PC-3 (cell line): ENCODE measurements around the gene WHAMM. TPM values are rescaled to one million over a fixed set of nuclear protein-coding genes. Genes with fewer than 3 reads are reported as not detected.

Experiments used
- ATAC-seq: fragments of 200-7000 bp; cut with Tn5 transposase; 2 replicates; pipeline ENCODE4 v1.9.1; 2020; ENCODE audit warnings: mild to moderate bottlenecking, moderate library complexity
- BruUV-seq: library from RNA; stranded (reverse); fragments of 400-500 nt; replicated peaks from 2 replicates; lab custom pipeline; 2021; lab: Mats Ljungman, UMichigan
- CTCF ChIA-PET: fragments of 300-600 bp; sonication (Branson Sonifier 250); formaldehyde crosslinking; loops from one replicate; lab custom pipeline; 2022; ENCODE audit warnings: antibody characterized with exemption; lab: Charles Lee
- POLR2A ChIA-PET: fragments of 300-600 bp; sonication (Branson Sonifier 250); formaldehyde crosslinking; loops from one replicate; lab custom pipeline; 2022; ENCODE audit warnings: antibody characterized with exemption; ENCODE audit not compliant: unreplicated experiment; lab: Charles Lee
- DNase-seq: peaks from one replicate; pipeline ENCODE4 v3.0.0-alpha.2; 2015
- H2AFZ ChIP-seq: fragments of 300-600 bp; sonication (generic); 2 replicates; pipeline ENCODE4 v1.6.0; 2016; ENCODE audit warnings: antibody characterized with exemption, low read length
- H3F3A ChIP-seq: fragments of 300-600 bp; sonication (generic); one replicate; pipeline ENCODE4 v1.6.0; 2017; ENCODE audit warnings: antibody characterized with exemption, low read length, control low read depth, mild to moderate bottlenecking; ENCODE audit not compliant: unreplicated experiment
- H3K27ac ChIP-seq: fragments of 300-600 bp; sonication (generic); 2 replicates; pipeline ENCODE4 v1.5.1; 2016; ENCODE audit warnings: mild to moderate bottlenecking, low read length
- H3K27me3 ChIP-seq: fragments of 300-600 bp; sonication (generic); 2 replicates; pipeline ENCODE4 v1.6.1; 2016; ENCODE audit warnings: low read length, mixed read lengths
- H3K36me3 ChIP-seq: fragments of 300-600 bp; sonication (generic); 2 replicates; pipeline ENCODE4 v1.6.1; 2016; ENCODE audit warnings: low read depth, mixed run types, low read length, mixed read lengths
- H3K4me1 ChIP-seq: fragments of 300-600 bp; sonication (generic); 2 replicates; pipeline ENCODE4 v1.5.1; 2016; ENCODE audit warnings: low read length; ENCODE audit not compliant: insufficient read depth
- H3K4me2 ChIP-seq: fragments of 300-600 bp; sonication (generic); 2 replicates; pipeline ENCODE4 v1.6.0; 2016; ENCODE audit warnings: low read length
- H3K4me3 ChIP-seq: fragments of 300-600 bp; sonication (generic); 2 replicates; pipeline ENCODE4 v1.5.1; 2016; ENCODE audit warnings: mild to moderate bottlenecking, low read length, mixed read lengths
- H3K79me2 ChIP-seq: fragments of 300-600 bp; sonication (generic); 2 replicates; pipeline ENCODE4 v1.6.1; 2017; ENCODE audit warnings: low read length, mixed read lengths
- H3K9ac ChIP-seq: fragments of 300-600 bp; sonication (generic); 2 replicates; pipeline ENCODE4 v1.6.0; 2016; ENCODE audit warnings: mild to moderate bottlenecking, low read length
- H3K9me2 ChIP-seq: fragments of 300-600 bp; sonication (generic); replicated peaks from 2 replicates; pipeline ENCODE4 v1.6.1; 2016; ENCODE audit warnings: mixed run types, low read length, mixed read lengths
- H3K9me3 ChIP-seq: fragments of 300-600 bp; sonication (generic); 2 replicates; pipeline ENCODE4 v1.6.1; 2016; ENCODE audit warnings: low read length, mixed read lengths
- H4K20me1 ChIP-seq: fragments of 300-600 bp; sonication (generic); 2 replicates; pipeline ENCODE4 v1.6.1; 2016; ENCODE audit warnings: low read length, mixed read lengths
- CTCF ChIP-seq: fragments of 300-600 bp; sonication (generic); conservative IDR thresholded peaks from 2 replicates; pipeline ENCODE4 v1.5.1; 2017; ENCODE audit warnings: antibody characterized with exemption, low read depth, mild to moderate bottlenecking, low read length
- EZH2 ChIP-seq: fragments of 300-600 bp; sonication (generic); IDR thresholded peaks from one replicate; pipeline ENCODE4 v1.6.1; 2017; ENCODE audit warnings: antibody characterized with exemption, mild to moderate bottlenecking, low read length; ENCODE audit not compliant: unreplicated experiment
- EZH2phosphoT487 ChIP-seq: fragments of 300-600 bp; sonication (generic); IDR thresholded peaks from 2 replicates; pipeline ENCODE4 v1.6.1; 2018; ENCODE audit warnings: mild to moderate bottlenecking, antibody characterized with exemption, low read length, borderline replicate concordance
- intact Hi-C: fragments of 100-400 bp; cut with micrococcal nuclease; formaldehyde crosslinking; loops from 2 replicates; pipeline ENCODE4 v1.9.0; 2023
- total RNA-seq: library from RNA; depleted of rRNA; stranded (reverse); fragments of >200 nt; gene quantifications from 2 replicates; pipeline ENCODE4 v1.2.3, GENCODE V29; 2014

The WHAMM gene
- total RNA-seq, 1 experiment from 2014 or later: 4.6 TPM

GRCh38 chr15:82874961-82875360 lies 65.5 kb downstream of the WHAMM start:
- BruUV-seq: no TSS peak
- Histone ChIP-seq H3K27ac (peak overlapping the region; percentile 77), H4K20me1 (no peaks in the 10 kb centered on the region), H3K9ac (no peak overlapping the region), H2AFZ (no peak overlapping the region), H3F3A (peaks cover 6% of the 10 kb centered on the region), H3K4me3 (no peak overlapping the region), H3K9me2 (no peaks in the 10 kb centered on the region), H3K4me2 (peak overlapping the region; percentile 60; the same call in 1 of the 2 replicates), H3K4me1 (peaks cover 18% of the 10 kb centered on the region), H3K9me3 (no peaks in the 10 kb centered on the region), H3K36me3 (no peaks in the 10 kb centered on the region), H3K27me3 (no peaks in the 10 kb centered on the region), H3K79me2 (no peaks in the 10 kb centered on the region)
- peak; percentile 27 for ATAC-seq
- TF ChIP-seq EZH2phosphoT487: no peak
- TF ChIP-seq CTCF: no peak
- TF ChIP-seq EZH2: no peak
- intact Hi-C loops: no loop called here
- ChIA-PET POLR2A (no interaction called here), CTCF (no interaction called here)
- DNase-seq: no peak

GRCh38 chr15:82875411-82876003 lies 66.1 kb downstream of the WHAMM start:
- H3F3A ChIP-seq: peaks cover 6% of the 10 kb centered on the region
- no peaks in the 10 kb centered on the region for H3K36me3 ChIP-seq
- H3K9me3 ChIP-seq: no peaks in the 10 kb centered on the region
- H2AFZ ChIP-seq: peak overlapping the region; percentile 58
- peak overlapping the region; percentile 19; the same call in 1 of the 2 replicates for H3K4me3 ChIP-seq
- no TSS peak for BruUV-seq
- no peaks in the 10 kb centered on the region for H3K9me2 ChIP-seq
- H3K4me2 ChIP-seq: peak overlapping the region; percentile 60
- ATAC-seq: peak; percentile 99
- intact Hi-C loops: no loop called here
- H3K4me1 ChIP-seq: peaks cover 18% of the 10 kb centered on the region
- no peak for TF ChIP-seq EZH2
- no peak for TF ChIP-seq EZH2phosphoT487
- no peak for TF ChIP-seq CTCF
- ChIA-PET POLR2A (no interaction called here), CTCF (no interaction called here)
- H4K20me1 ChIP-seq: no peaks in the 10 kb centered on the region
- peak overlapping the region; percentile 77 for H3K27ac ChIP-seq
- H3K79me2 ChIP-seq: no peaks in the 10 kb centered on the region
- peak; percentile 85 for DNase-seq
- H3K9ac ChIP-seq: peak overlapping the region; percentile 14; the same call in 1 of the 2 replicates
- H3K27me3 ChIP-seq: no peaks in the 10 kb centered on the region

GRCh38 chr15:82877825-82878224 lies 68.4 kb downstream of the WHAMM start:
- Histone ChIP-seq H3K9ac (no peak overlapping the region), H4K20me1 (no peaks in the 10 kb centered on the region), H3K4me3 (no peak overlapping the region), H3F3A (peaks cover 6% of the 10 kb centered on the region), H3K4me2 (no peak overlapping the region), H3K79me2 (no peaks in the 10 kb centered on the region), H3K9me3 (no peaks in the 10 kb centered on the region), H3K4me1 (peaks cover 18% of the 10 kb centered on the region), H3K27me3 (no peaks in the 10 kb centered on the region), H3K27ac (no peak overlapping the region), H2AFZ (no peak overlapping the region), H3K9me2 (no peaks in the 10 kb centered on the region), H3K36me3 (no peaks in the 10 kb centered on the region)
- POLR2A ChIA-PET: no interaction called here
- DNase-seq: no peak
- BruUV-seq: no TSS peak
- intact Hi-C loops: no loop called here
- TF ChIP-seq EZH2phosphoT487 (no peak), CTCF (no peak), EZH2 (no peak)
- CTCF ChIA-PET: no interaction called here
- ATAC-seq: no peak
